Loucy (cell line): Measurements from ENCODE around the gene TAC4.

Experiments
- H2AFZ ChIP-seq: fragments of 200-600 bp; sonication (generic); 2 replicates; pipeline ENCODE4 v1.6.0; 2016; ENCODE audit warnings: antibody characterized with exemption, mild to moderate bottlenecking, low read length, moderate library complexity
- H3F3A ChIP-seq: fragments of 200-600 bp; 2 replicates; pipeline ENCODE4 v1.6.0; 2016; ENCODE audit warnings: antibody characterized with exemption, low read depth, mild to moderate bottlenecking
- H3K27me3 ChIP-seq: fragments of 200-600 bp; sonication (generic); 2 replicates; pipeline ENCODE4 v1.6.1; 2014; ENCODE audit warnings: low read length, mild to moderate bottlenecking; ENCODE audit not compliant: insufficient read depth, poor library complexity, severe bottlenecking
- H3K36me3 ChIP-seq: fragments of 200-600 bp; sonication (generic); 2 replicates; pipeline ENCODE4 v1.6.1; 2016; ENCODE audit warnings: low read length; ENCODE audit not compliant: insufficient read depth
- H3K4me1 ChIP-seq: fragments of 200-600 bp; sonication (generic); 2 replicates; pipeline ENCODE4 v1.5.1; 2014; ENCODE audit warnings: low read length, mild to moderate bottlenecking; ENCODE audit not compliant: insufficient read depth, poor library complexity, severe bottlenecking
- H3K4me2 ChIP-seq: fragments of 200-600 bp; sonication (generic); 2 replicates; pipeline ENCODE4 v1.6.0; 2014; ENCODE audit warnings: antibody characterized with exemption, low read length, low read depth, mild to moderate bottlenecking; ENCODE audit not compliant: poor library complexity, severe bottlenecking
- H3K4me3 ChIP-seq: fragments of 200-600 bp; sonication (generic); 2 replicates; pipeline ENCODE4 v1.5.1; 2014; ENCODE audit warnings: low read length, mild to moderate bottlenecking, mixed read lengths; ENCODE audit not compliant: poor library complexity, severe bottlenecking
- H3K79me2 ChIP-seq: fragments of 200-600 bp; sonication (generic); 2 replicates; pipeline ENCODE4 v1.6.1; 2014; ENCODE audit warnings: low read length; ENCODE audit not compliant: insufficient read depth
- H3K9ac ChIP-seq: fragments of 200-600 bp; sonication (generic); 2 replicates; pipeline ENCODE4 v1.6.0; 2014; ENCODE audit warnings: mild to moderate bottlenecking, low read depth, low read length, moderate library complexity; ENCODE audit not compliant: poor library complexity, severe bottlenecking
- H3K9me2 ChIP-seq: fragments of 200-600 bp; sonication (generic); replicated peaks from 2 replicates; pipeline ENCODE4 v1.6.1; 2016; ENCODE audit warnings: low read depth, low read length, mixed read lengths
- H3K9me3 ChIP-seq: fragments of 200-600 bp; sonication (generic); 2 replicates; pipeline ENCODE4 v1.6.1; 2014; ENCODE audit warnings: mild to moderate bottlenecking, antibody characterized with exemption, low read length, low read depth; ENCODE audit not compliant: insufficient read depth
- H4K20me1 ChIP-seq: fragments of 200-600 bp; sonication (generic); 2 replicates; pipeline ENCODE4 v1.6.0; 2014; ENCODE audit warnings: antibody characterized with exemption, low read length, mild to moderate bottlenecking; ENCODE audit not compliant: insufficient read depth, poor library complexity, severe bottlenecking
- CTCF ChIP-seq: fragments of 200-600 bp; sonication (generic); conservative IDR thresholded peaks from 2 replicates; pipeline ENCODE4 v1.5.1; 2014; ENCODE audit warnings: mild to moderate bottlenecking, antibody characterized with exemption, low read length
- EZH2phosphoT487 ChIP-seq: fragments of 200-600 bp; IDR thresholded peaks from 2 replicates; pipeline ENCODE4 v1.6.1; 2018; ENCODE audit warnings: antibody characterized with exemption, mild to moderate bottlenecking, moderate library complexity, borderline replicate concordance

The TAC4 gene

DNA sequence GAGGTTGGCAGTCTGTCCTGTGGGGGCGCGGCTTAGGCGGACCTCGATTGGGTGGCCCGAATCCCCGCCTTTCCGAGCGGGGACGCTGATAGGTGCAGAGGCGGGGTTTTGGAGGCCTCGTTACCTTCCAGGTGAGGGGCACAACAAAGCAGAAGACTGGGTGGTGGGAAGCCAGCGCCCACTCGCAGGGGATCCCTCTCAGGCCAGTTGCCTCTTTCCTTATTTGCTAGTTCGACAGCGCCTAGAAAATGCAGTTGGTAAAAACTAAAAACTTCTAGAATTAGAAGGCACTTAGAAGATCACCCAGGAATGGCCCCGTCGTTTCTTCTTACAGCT is 58.7 kb downstream of the TAC4 start:
- Histone ChIP-seq H3F3A (no peaks in the 10 kb centered on the region), H3K4me1 (peaks cover 55% of the 10 kb centered on the region), H3K4me3 (peak overlapping the region; percentile 96), H3K9ac (peak overlapping the region; percentile 38), H3K9me3 (no peaks in the 10 kb centered on the region), H3K4me2 (peak overlapping the region; percentile 95), H3K27me3 (no peaks in the 10 kb centered on the region), H3K79me2 (peaks cover 60% of the 10 kb centered on the region), H3K36me3 (peaks cover 25% of the 10 kb centered on the region; the same call in 1 of the 2 replicates), H4K20me1 (peaks cover 47% of the 10 kb centered on the region), H3K9me2 (no peaks in the 10 kb centered on the region), H2AFZ (no peak overlapping the region)
- no peak for TF ChIP-seq EZH2phosphoT487

GRCh38 chr17:49788478-49789242 is 59.2 kb downstream of the TAC4 start, which contains the start of gene KAT7:
TSS of gene KAT7 (plus strand) at chr17:49788681. CDS start at chr17:49788835, 154 bp downstream.
- TF ChIP-seq EZH2phosphoT487 (no peak), CTCF (no peak)
- peak within 1 kb of the TSS; percentile 59 for H2AFZ ChIP-seq
- peaks cover 55% of the 10 kb centered on the region for H3K79me2 ChIP-seq

More at GRCh38 chr17:49788478-49789242, 59.2 kb downstream of the TAC4 start, which contains the start of gene KAT7:
- peaks cover 55% of the 10 kb centered on the region for H3K4me1 ChIP-seq
- peaks cover 41% of the 10 kb centered on the region for H4K20me1 ChIP-seq
- H3K9me3 ChIP-seq, result no peaks in the 10 kb centered on the region
- peaks cover 20% of the 10 kb centered on the region; the same call in 1 of the 2 replicates for H3K36me3 ChIP-seq
- peak within 1 kb of the TSS; percentile 96 for H3K4me3 ChIP-seq
- H3F3A ChIP-seq, result no peaks in the 10 kb centered on the region
- peak within 1 kb of the TSS; percentile 99 for H3K9ac ChIP-seq
- no peaks in the 10 kb centered on the region for H3K27me3 ChIP-seq
- H3K4me2 ChIP-seq, result peak within 1 kb of the TSS; percentile 95
- H3K9me2 ChIP-seq, result no peaks in the 10 kb centered on the region
